Testis (tissue), 2 donors: ENCODE measurements around the gene COL4A3.

ENCODE experiments used
- CTCF ChIP-seq, 3 experiments: fragments of 450-650 bp in 2 of 3; fragments of 200-600 bp in 1 of 3; sonication (generic) in 1 of 3; IDR thresholded peaks; one replicate each; pipeline ENCODE4 v1.5.1; 2016 to 2019; ENCODE audit warnings: antibody characterized with exemption in 3 of 3, mild to moderate bottlenecking in 2 of 3, moderate library complexity in 1 of 3
- POLR2A ChIP-seq: fragments of 450-650 bp; IDR thresholded peaks from one replicate; pipeline ENCODE4 v1.6.1; 2017; ENCODE audit warnings: antibody characterized with exemption, mild to moderate bottlenecking, moderate library complexity

- no peak for TF ChIP-seq CTCF (IDR thresholded peaks at IDR 0.05)
- no peak for TF ChIP-seq POLR2A
Measured at GRCh38 chr2:227347117-227347516, 182.7 kb downstream of the COL4A3 start.
